Activated gamma-delta T cell treated with Interleukin-2 at 50 U/mL for 16 hours (primary cell): ENCODE measurements around the gene SLC29A1.
"Not testable (repeated sequence)": the region's sequence is repeated elsewhere in the genome, so short reads cannot be mapped to it uniquely, and the experiment has no call there.

Source experiments
- DNase-seq: peaks from one replicate; pipeline ENCODE4 v3.0.0-alpha.2; 2020

The SLC29A1 gene

GRCh38 chr6:44196351-44196750 is 27.0 kb upstream of the SLC29A1 start:
- not testable (repeated sequence) for DNase-seq

- DNase-seq, result no peak
Observed at GRCh38 chr6:44198684-44199083, 24.7 kb upstream of the SLC29A1 start.

DNA sequence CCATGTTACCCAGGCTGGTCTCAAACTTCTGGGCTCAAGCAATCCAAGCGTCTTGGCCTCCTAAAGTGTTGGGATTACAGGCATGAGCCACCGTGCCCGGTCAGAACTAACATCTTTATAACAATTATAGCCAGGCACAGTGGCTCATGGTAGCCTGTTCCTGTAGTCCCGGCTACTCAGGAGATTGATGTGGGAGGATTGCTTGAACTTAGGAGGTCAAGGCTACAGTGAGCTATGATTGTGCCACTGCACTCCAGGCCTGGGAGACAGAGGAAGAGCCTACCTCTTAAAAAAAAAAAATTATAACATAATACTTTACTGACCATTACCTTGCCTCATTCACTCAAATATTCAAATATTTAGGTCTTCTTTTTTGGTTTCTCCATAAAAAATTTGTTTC is 23.5 kb upstream of the SLC29A1 start:
- DNase-seq, result no peak

DNA sequence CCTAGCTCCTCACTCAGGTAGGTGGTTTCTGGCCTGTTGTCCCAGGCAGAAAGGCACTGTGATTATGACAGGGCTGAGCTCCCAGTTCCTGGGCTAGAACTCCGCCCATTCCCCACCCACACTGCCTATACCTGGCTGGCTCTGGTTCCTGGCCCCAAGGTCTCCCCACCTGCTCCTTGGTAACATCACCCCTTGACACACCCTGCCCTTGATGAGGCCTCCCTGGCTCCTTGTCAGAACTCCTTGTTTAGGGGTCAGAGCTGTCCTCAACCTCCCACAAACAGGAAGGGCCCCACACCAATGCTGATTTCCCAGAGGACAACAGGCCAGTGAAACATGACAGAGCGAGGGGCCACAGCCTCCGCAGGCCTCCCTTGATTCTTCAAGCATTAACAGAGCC is 22.2 kb upstream of the SLC29A1 start:
- DNase-seq, result no peak

- no peak for DNase-seq
Observed at GRCh38 chr6:44201638-44202303, 21.6 kb upstream of the SLC29A1 start.

DNA sequence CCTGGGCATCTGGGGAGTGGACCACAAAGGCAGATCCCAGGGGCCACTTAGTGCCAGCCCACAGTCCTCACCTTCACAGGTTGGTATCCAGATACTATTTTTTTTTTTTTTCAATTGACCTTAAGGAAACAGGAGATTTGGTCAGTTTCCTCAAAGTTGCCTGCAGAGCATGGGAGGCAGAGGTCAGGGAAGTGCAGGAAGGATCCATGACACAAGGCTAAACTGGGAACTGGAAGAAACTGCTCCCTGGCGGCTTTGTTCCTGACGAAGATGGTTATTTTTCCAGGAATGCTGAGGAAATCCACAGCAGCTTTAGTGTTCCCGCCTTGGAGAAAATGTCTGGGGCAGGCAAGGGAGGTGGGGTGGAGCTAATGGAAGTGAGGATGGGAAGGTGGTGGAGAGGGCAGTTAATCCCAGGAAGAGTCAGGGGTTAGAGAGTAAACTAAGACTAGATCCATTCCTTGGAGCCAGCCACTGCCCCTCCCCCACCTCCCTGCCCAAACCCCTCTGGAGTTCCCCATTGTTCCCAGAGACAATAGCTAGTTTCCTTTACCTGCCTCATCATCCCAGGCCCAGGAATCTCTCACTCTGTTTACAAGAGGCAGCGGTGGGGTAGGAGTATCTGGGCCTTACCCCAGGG is 20.9 kb upstream of the SLC29A1 start:
- DNase-seq, result no peak

- no peak for DNase-seq
Observed at GRCh38 chr6:44202972-44203750, 20.2 kb upstream of the SLC29A1 start.

DNA sequence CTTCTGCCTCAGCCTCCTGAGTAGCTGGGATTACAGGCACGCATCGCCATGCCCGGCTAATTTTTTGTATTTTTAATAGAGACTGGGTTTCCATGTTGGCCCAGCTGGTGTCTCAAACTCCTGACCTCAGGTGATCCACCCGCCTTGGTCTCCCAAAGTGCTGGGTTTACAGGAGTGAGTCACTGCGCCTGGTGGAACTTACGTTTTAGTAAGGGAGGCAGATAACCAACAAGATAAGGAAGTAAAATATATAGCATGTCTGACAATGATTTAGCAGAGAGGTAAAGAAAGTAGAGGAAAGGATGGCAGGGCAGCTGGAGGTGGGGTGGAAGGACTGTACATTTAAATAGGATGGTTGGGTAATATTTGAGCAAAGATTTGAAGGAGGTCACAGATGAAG is 19.4 kb upstream of the SLC29A1 start:
- DNase-seq, result no peak

DNA sequence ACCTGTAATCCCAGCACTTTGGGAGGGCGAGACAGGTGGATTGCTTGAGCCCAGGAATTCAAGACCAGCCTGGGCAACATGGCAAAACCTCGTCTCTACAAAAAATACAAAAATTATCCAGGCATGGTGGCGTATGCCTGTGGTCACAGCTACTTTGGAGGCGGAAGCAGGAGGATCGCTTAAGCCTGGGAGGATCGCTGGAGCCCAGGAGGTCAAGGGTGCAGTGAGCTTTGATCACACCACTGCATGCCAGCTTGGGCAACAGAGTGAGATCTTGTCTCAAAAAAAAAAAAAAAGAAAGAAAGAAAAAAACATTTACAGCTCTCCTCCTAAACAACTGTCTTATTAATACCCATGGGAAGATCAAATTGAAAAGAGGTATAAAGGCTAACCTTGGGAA is 15.4 kb upstream of the SLC29A1 start:
- no peak for DNase-seq

- no peak for DNase-seq
Observed at GRCh38 chr6:44211284-44211683, 12.1 kb upstream of the SLC29A1 start.

DNA sequence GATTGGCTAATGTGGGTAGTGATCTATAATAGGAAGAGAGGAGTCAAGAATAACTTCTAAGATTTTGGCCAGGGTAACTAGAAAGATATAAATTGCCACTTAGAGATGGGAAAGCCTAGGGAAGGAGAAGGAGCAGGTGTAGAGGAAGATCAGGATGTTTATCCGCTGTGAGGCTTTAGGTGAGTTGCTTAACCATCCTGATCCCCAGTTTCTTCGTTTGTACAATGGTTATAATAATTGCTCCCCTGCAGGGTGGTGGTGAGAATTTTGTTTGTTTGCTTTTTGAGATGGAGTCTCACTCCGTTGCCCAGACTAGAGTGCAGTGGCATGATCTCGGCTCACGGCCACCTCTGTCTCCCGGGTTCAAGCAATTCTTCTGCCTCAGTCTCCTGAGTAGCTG is 9.1 kb upstream of the SLC29A1 start:
- no peak for DNase-seq

DNA sequence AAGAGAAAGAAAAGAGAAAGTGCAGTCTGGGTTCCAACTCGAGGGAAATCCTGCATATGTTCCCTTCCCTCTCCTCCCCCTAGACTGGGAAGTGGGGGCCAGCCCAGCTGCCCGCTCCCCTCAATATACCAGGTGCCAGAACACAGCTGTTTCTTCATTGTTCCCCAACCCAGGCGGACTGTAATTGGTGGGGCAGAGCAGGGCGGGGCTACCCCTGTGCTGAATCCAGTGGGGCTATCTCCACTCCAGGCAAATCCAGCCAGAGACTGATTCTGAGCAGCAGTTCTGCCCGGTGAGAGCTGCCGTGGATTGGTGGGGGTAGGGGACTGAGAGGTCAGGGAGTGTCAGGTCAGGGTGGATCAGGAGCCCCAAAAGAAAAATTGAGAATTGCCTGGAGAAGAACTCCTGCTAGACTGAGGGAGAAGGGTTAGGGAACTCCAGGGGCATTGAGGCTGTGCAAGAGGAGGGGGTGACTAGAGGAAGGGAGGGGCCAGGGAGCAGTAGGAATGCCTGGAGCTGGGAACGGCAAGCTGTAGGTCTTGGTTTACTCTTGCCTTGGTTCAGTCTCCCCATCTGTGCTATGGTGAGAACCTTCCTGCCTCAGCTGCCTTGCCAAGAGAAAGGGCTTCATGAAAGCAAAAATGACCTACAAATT is 6.6 kb upstream of the SLC29A1 start, which contains the start of gene MYMX:
Gene MYMX, plus strand, starts transcription at position 250 of the 655 bp plus-strand sequence. CDS start 546 bp downstream, outside the sequence.
- no peak for DNase-seq

DNA sequence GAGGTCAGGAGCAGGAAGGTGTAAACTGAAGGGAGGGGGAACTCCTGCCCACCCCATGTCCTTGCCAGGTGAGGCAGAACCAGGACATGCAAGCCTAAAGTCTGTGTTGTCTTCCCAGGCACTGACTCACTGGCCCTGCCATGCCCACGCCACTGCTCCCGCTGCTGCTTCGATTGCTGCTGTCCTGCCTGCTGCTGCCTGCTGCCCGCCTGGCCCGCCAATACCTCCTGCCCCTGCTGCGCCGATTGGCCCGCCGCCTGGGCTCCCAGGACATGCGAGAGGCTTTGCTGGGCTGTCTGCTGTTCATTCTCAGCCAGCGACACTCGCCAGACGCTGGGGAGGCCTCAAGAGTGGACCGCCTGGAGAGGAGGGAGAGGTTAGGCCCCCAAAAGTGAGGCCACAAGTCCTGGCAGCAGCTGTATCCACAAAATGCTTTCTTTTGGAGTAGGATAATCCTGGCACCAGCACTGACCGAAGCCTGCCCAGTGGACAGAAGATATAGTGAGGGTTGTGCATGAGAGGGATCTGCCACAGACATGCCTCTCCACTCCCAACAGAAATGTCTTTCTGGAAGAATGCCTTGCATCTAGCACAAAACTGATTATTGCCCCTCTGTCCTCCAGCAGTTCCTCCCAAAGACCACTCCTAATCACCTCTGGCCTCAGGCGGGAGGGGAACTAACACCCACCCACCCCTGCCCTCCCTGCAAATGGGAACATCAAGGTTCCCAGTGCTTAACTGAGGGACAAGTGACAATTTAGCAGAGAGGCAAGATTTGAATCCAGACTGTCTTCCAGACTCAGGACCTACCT is 5.9 kb upstream of the SLC29A1 start:
- no peak for DNase-seq

GRCh38 chr6:44219053-44219814 is 4.2 kb upstream of the SLC29A1 start:
- no peak for DNase-seq

DNA sequence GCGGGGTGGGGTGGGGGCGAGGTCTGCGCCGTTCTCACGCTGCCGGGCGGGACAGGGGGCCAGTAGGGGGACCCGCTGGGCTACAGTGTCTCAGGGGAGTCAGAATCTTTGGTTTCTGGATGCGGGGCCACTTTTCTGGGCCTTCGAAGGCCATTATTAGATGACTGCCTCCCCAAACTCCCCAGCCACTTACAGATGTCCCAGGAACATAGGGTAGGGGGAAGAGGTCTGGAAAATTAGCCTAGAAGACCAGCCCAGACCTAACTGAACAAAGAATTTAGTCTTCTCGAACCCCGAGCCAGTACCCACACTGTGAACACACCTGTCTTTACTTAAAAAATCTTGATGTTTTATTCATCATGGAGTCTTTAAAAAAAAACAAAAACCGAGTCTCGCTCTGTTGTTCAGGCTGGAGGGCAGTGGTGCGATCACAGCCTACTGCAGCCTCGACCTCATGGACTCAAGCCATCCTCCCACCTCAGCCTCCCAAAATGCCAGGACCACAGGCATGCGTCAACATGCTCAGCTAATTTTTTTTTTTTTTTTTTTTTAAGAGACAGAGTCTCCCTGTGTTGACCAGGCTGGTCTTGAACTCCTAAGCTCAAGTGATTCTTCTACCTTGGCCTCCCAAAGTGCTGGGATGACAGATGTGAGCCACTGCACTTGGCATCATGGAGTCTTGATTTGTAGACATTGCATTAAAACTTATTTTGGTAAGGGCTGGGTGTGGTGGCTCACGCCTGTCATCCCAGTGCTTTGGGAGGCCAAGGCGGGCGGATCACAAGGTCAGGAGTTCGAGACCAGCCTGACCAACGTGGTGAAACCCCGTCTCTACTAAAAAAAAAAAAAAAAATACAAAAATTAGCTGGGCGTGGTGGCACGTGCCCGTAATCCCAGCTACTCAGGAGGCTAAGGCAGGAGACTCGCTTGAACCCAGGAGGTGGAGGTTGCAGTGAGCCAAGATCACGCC is 3.3 kb upstream of the SLC29A1 start:
- DNase-seq, result no peak

DNA sequence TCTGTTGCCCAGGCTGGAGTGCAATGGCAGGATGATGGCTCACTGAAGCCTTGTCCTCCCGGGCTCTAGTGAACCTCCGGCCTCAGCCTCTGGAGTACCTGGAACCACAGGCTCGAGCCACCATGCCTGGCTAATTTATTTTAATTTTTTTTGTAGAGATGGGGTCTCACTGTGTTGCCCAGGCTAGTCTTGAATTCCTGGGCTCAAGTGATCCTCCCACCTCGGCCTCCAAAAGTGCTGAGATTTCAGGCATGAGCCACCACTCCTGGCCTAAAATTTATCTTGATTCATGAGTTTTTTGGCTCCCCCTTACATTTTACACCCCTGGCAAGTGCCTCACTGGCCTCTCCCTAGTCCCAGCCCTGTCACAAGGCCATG is 2.5 kb upstream of the SLC29A1 start:
- no peak for DNase-seq

DNA sequence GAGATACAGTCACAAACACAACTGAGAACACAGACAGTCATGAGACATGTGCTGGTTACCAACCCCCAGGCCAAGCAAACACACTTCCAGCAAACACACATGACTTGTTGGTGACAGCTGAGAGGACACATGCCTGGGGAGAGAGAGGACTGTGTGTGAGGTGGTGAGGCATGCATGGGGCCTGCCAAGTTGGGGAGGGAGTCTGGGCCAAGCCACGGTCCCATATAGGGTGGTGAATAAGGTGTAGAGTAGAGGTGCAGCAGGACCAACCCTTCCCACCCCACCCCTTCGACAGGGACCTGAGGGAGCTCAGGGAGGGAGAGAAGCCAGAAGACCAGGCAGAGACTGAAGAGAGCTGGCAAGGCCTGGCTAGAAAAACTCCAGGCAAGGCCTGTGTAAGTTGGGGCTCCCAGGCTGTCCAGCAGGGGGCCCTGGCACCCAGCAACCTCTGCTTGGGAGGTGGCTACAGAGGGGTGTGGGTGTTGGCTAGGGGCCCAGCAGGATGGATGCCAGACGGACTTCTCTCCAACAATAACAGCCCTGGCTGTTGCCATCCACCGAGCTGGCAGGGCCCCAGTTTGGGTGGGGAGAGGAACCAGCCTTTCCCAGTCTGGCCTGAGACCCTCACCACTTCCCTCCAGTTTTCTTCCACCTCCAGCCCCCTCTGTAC is 2.0 kb upstream of the SLC29A1 start:
- peak; percentile 66 for DNase-seq

DNA sequence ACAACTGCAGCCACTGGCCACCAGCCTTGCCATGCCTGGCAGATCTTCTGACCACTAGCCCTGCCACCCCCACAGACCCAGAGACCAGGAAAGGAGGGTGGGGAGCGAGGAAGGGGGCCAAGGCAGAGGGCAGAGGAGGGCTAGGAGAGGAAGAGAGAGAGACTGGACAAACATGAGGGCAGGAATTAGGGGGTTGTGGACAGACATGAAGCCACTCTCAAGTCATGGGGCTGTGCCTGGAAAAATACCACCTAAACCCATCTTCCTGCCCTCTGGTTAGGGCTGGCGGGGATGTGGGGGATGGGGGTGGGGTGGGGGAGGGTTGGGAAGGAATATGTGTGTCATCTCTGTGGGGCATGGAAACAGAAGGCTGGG is 1.4 kb upstream of the SLC29A1 start:
- DNase-seq, result no peak

DNA sequence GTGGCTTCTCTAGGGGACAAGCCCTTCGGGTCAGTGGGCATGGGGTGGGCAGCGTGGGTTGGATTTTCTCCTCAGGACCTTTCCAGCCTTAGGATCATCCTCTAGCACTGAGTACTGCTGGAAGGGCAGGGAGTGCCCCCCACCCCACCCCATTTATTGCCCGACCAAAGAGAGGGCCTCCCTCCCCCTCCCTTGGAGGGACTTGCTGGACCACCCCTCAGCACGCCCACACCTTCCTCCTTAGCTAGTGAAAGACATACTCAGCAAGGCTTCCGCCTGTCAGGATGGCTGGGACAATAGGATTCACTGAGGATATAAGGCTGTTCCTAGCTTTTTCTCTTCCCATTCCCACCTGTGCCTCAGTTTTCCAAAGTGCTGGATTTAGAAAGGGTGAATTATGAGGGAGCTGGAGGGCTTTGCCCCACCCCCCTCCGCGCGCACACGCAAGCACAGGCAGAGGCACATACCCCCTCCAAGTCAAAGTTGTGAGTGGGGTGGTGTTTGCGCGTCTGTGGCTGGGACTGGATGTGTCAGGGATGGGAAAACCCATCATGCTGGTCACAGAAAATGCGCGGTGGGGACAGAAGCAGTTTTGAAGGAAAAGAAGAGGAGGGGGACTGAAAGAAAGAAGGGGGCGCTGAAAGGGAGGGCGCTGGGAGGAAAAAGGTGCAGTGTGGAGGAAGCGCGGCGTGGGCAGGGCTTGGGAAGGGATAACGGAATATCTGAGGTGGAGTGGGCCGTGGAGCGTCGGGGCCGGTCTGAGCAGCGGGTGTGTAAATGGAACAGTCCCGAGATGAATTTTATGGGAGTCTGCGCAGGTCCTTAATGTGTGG is 693 bp upstream of the SLC29A1 start:
- no peak for DNase-seq
